HepG2 (cell line): ENCODE results near the gene ALDH18A1. TPM values are rescaled to one million over a fixed set of nuclear protein-coding genes. Genes with fewer than 3 reads are reported as not detected.
A peak's percentile ranks its signal among the peaks of the same experiment; 100 is the strongest.

Experiments used
- ATAC-seq: fragments of 200-7000 bp; cut with Tn5 transposase; 3 replicates; pipeline ENCODE4 v1.9.1; 2020; ENCODE audit warnings: mild to moderate bottlenecking, moderate library complexity
- BruUV-seq: library from RNA; stranded (reverse); fragments of 400-500 nt; replicated peaks from 2 replicates; lab custom pipeline; 2021; lab: Mats Ljungman, UMichigan
- CTCF ChIA-PET: fragments of 300-600 bp; formaldehyde crosslinking; extraction: SDS; loops from one replicate; lab custom pipeline; 2021; ENCODE audit warnings: low total read pairs, inconsistent platforms, low intra/inter-chr PET ratio; lab: Yijun Ruan, JAX
- POLR2A ChIA-PET: fragments of 350-600 bp; sonication (Branson Sonifier 250); formaldehyde crosslinking; loops from one replicate; lab custom pipeline; 2020; ENCODE audit warnings: antibody characterized with exemption, inconsistent platforms; lab: Yijun Ruan, JAX
- DNase-seq: peaks from one replicate; pipeline ENCODE4 v3.0.0-alpha.2; 2015; ENCODE audit warnings: low spot score
- FAIRE-seq: peaks from 3 replicates; lab custom pipeline; 2011; peaks lifted over from hg19 to GRCh38; lab: Jason Lieb, UNC
- H2AFZ ChIP-seq: one replicate; pipeline ENCODE4 v1.6.1; 2011; ENCODE audit warnings: low read length, inconsistent platforms
- H3K27ac ChIP-seq: fragments of 300-600 bp; 3 replicates; pipeline ENCODE4 v1.8.0; 2011; ENCODE audit warnings: mixed run types, mild to moderate bottlenecking, mixed read lengths, low read length, inconsistent platforms; ENCODE audit not compliant: insufficient read depth; ENCODE audit errors: extremely low read length
- H3K27me3 ChIP-seq, 2 experiments: fragments of 200-600 bp in 1 of 2; 2 replicates in 1 of 2; 3 replicates in 1 of 2; pipeline versions ENCODE4 v1.6.0 to v1.8.0; 2011; ENCODE audit warnings: low read length in 2 of 2, mild to moderate bottlenecking in 2 of 2, moderate library complexity in 2 of 2, inconsistent platforms in 1 of 2; ENCODE audit not compliant: insufficient read depth in 2 of 2, control insufficient read depth in 1 of 2
- H3K36me3 ChIP-seq, 2 experiments: fragments of 200-600 bp in 1 of 2; replicated peaks in 1 of 2; 2 replicates in 1 of 2; 3 replicates in 1 of 2; pipeline versions ENCODE4 v1.5.1 to v1.8.0; 2011; ENCODE audit warnings: low read length in 2 of 2, inconsistent platforms in 1 of 2; ENCODE audit not compliant: insufficient read depth in 2 of 2, control insufficient read depth in 1 of 2
- H3K4me1 ChIP-seq: 2 replicates; pipeline ENCODE4 v1.5.1; 2012; ENCODE audit warnings: low read length, inconsistent platforms; ENCODE audit not compliant: insufficient read depth
- H3K4me2 ChIP-seq: 2 replicates; pipeline ENCODE4 v1.6.0; 2011; ENCODE audit warnings: low read depth, low read length, inconsistent platforms
- H3K4me3 ChIP-seq, 3 experiments: fragments of 200-600 bp in 1 of 3; sonication (generic), shearing (Covaris generic) in 1 of 3; replicated peaks in 1 of 3; 2 replicates each; pipeline ENCODE4 v1.5.1; 2011 to 2016; ENCODE audit warnings: low read length in 3 of 3, inconsistent platforms in 2 of 3, low read depth in 2 of 3, mild to moderate bottlenecking in 2 of 3, control low read depth in 1 of 3, mixed read lengths in 1 of 3; ENCODE audit not compliant: insufficient read depth in 1 of 3
- H3K79me2 ChIP-seq: one replicate; pipeline ENCODE4 v1.6.1; 2011; ENCODE audit warnings: low read length, inconsistent platforms; ENCODE audit not compliant: insufficient read depth
- H3K9ac ChIP-seq: 2 replicates; pipeline ENCODE4 v1.6.0; 2011; ENCODE audit warnings: mild to moderate bottlenecking, low read depth, low read length, inconsistent platforms; ENCODE audit not compliant: insufficient read depth
- H3K9me3 ChIP-seq: 2 replicates; pipeline ENCODE4 v1.5.1; 2012; ENCODE audit warnings: mild to moderate bottlenecking, low read length
- H4K20me1 ChIP-seq: 2 replicates; pipeline ENCODE4 v1.6.0; 2011; ENCODE audit warnings: inconsistent platforms, mild to moderate bottlenecking, low read length, moderate library complexity; ENCODE audit not compliant: insufficient read depth
- ARNT2 ChIP-seq: sonication (generic); formaldehyde crosslinking; IDR thresholded peaks from 2 replicates; pipeline ENCODE4 v1.8.0; 2022; ENCODE audit warnings: mild to moderate bottlenecking, low read depth, missing genetic modification reagents, moderate library complexity
- DPF2 ChIP-seq: sonication (generic); formaldehyde crosslinking; IDR thresholded peaks from 2 replicates; pipeline ENCODE4 v1.4.0; 2020; ENCODE audit warnings: mild to moderate bottlenecking, low read depth, missing genetic modification reagents, borderline replicate concordance
- GPN1 ChIP-seq: sonication (generic); formaldehyde crosslinking; IDR thresholded peaks from 2 replicates; pipeline ENCODE4 v1.5.1; 2020; ENCODE audit warnings: missing genetic modification reagents, borderline replicate concordance
- HNF4A ChIP-seq: sonication (generic); formaldehyde crosslinking; IDR thresholded peaks from 2 replicates; pipeline ENCODE4 v1.4.0; 2020; ENCODE audit warnings: missing genetic modification reagents
- HOXA9 ChIP-seq: sonication (generic); formaldehyde crosslinking; IDR thresholded peaks from 2 replicates; pipeline ENCODE4 v1.8.1; 2022; ENCODE audit warnings: missing genetic modification reagents, mild to moderate bottlenecking, moderate library complexity, borderline replicate concordance
- HOXD1 ChIP-seq: sonication (generic); formaldehyde crosslinking; IDR thresholded peaks from 2 replicates; pipeline ENCODE4 v1.5.0; 2020; ENCODE audit warnings: missing genetic modification reagents
- KAT7 ChIP-seq: IDR thresholded peaks from 2 replicates; pipeline ENCODE4 v1.6.1; 2018; ENCODE audit warnings: borderline replicate concordance, missing compliant biosample characterization
- KMT2B ChIP-seq: IDR thresholded peaks from 2 replicates; pipeline ENCODE4 v1.6.1; 2016; ENCODE audit warnings: missing genetic modification reagents, missing compliant biosample characterization
- MTA3 ChIP-seq: sonication (generic); formaldehyde crosslinking; IDR thresholded peaks from 2 replicates; pipeline ENCODE4 v1.4.0; 2020; ENCODE audit warnings: missing genetic modification reagents
- RAD51 ChIP-seq: fragments of 450-650 bp; IDR thresholded peaks from 2 replicates; pipeline ENCODE4 v1.6.1; 2016; ENCODE audit warnings: borderline replicate concordance
- RCOR2 ChIP-seq: IDR thresholded peaks from 2 replicates; pipeline ENCODE4 v1.6.1; 2016; ENCODE audit warnings: missing biosample characterization, missing genetic modification reagents
- RORA ChIP-seq: sonication (generic); formaldehyde crosslinking; IDR thresholded peaks from 2 replicates; pipeline ENCODE4 v1.5.0; 2020; ENCODE audit warnings: mild to moderate bottlenecking, missing genetic modification reagents, moderate library complexity
- SMARCC2 ChIP-seq: fragments of 450-650 bp; IDR thresholded peaks from 2 replicates; pipeline ENCODE4 v1.6.1; 2017; ENCODE audit warnings: antibody characterized with exemption, mild to moderate bottlenecking
- TP53 ChIP-seq: sonication (generic); formaldehyde crosslinking; conservative IDR thresholded peaks from 2 replicates; pipeline ENCODE4 v1.4.0; 2020; ENCODE audit warnings: missing genetic modification reagents
- WIZ ChIP-seq: sonication (generic); formaldehyde crosslinking; IDR thresholded peaks from 2 replicates; pipeline ENCODE4 v1.5.1; 2020; ENCODE audit warnings: mild to moderate bottlenecking, missing genetic modification reagents
- ZFYVE20 ChIP-seq: sonication (generic); formaldehyde crosslinking; IDR thresholded peaks from 2 replicates; pipeline ENCODE4 v1.8.0; 2023; ENCODE audit warnings: low read depth, mild to moderate bottlenecking, moderate library complexity, missing genetic modification reagents, borderline replicate concordance
- ZMAT3 ChIP-seq: sonication (generic); formaldehyde crosslinking; conservative IDR thresholded peaks from 2 replicates; pipeline ENCODE4 v1.7.0; 2021; ENCODE audit warnings: missing genetic modification reagents
- ZNF136 ChIP-seq: sonication (generic); formaldehyde crosslinking; IDR thresholded peaks from 2 replicates; pipeline ENCODE4 v1.8.1; 2022; ENCODE audit warnings: low read depth, mild to moderate bottlenecking, moderate library complexity, missing genetic modification reagents
- ZNF746 ChIP-seq: sonication (generic); formaldehyde crosslinking; IDR thresholded peaks from 2 replicates; pipeline ENCODE4 v1.8.0; 2022; ENCODE audit warnings: mild to moderate bottlenecking, missing genetic modification reagents
- ZNF891 ChIP-seq: sonication (generic); formaldehyde crosslinking; IDR thresholded peaks from 2 replicates; pipeline ENCODE4 v1.5.0; 2020; ENCODE audit warnings: mild to moderate bottlenecking, missing genetic modification reagents
- WGBS: methylation state at CpG from one replicate; pipeline ENCODE4 v1.1.6; 2017; ENCODE audit warnings: low lambda C conversion rate; 5-methylcytosine and 5-hydroxymethylcytosine counted together
- in situ Hi-C: cut with HindIII; loops from 2 replicates; pipeline ENCODE4 v1.10.0; 2017; ENCODE audit warnings: low pct_unique_long_range_greater_than_20kb; ENCODE audit not compliant: extremely low pct_ligation_motif_present
- intact Hi-C: fragments of 100-400 bp; cut with micrococcal nuclease; formaldehyde crosslinking; loops from one replicate; pipeline ENCODE4 v1.10.0; 2022; ENCODE audit not compliant: unreplicated experiment
- polyA plus RNA-seq, 8 experiments: library from polyadenylated mRNA; depleted of rRNA in 3 of 8; stranded (reverse) in 7 of 8; unstranded in 1 of 8; fragments of >200 nt; fragmentation: Illumina TruSeq in 4 of 8; extraction: Trizol in 4 of 8; gene quantifications; 2 replicates each; pipeline versions ENCODE4 v1.2.1 to v1.2.3, GENCODE V29; 2011 to 2016; ENCODE audit warnings: low read depth in 4 of 8, missing spikeins in 1 of 8, mixed read lengths in 1 of 8; ENCODE audit not compliant: insufficient read depth in 1 of 8
- total RNA-seq, 5 experiments: library from RNA; depleted of rRNA; stranded (reverse); fragments of >200 nt; fragmentation: Illumina TruSeq; extraction: Trizol; gene quantifications; 2 replicates each; pipeline ENCODE4 v1.2.3, GENCODE V29; 2016; ENCODE audit warnings: low read depth in 1 of 5
- TF ChIP-seq, protein P1 (sequence below): sonication (generic); formaldehyde crosslinking; IDR thresholded peaks from 2 replicates; pipeline ENCODE4 v1.4.0; 2020; ENCODE audit warnings: missing genetic modification reagents
- TF ChIP-seq, protein P2 (sequence below): sonication (generic); formaldehyde crosslinking; IDR thresholded peaks from 2 replicates; pipeline ENCODE4 v1.4.0; 2020; ENCODE audit warnings: missing genetic modification reagents

The ALDH18A1 gene
- total and polyA plus RNA-seq, 2 of the 13 experiments (the other 11 are each of a cell fraction or from before 2014, with no cell fraction given): 180 to 263 TPM

DNA sequence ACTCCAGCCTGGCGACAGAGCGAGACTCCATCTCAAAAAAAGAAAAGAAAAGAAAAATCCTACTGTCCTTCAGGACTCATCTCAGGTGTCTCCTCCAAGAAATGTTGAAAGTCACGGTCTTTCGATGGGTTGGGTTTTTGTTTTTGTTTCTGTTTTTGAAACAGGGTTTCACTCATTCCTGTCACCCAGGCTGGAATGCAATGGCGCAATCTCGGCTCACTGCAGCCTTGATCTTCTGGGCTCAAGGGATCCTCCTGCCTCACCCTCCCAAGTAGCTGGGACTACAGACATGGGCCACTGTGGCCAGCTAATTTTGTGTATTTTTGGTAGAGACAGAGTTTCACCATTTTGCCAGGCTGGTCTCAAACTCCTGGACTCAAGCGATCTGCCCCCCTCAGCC lies 92.2 kb downstream of the ALDH18A1 start:
- FAIRE-seq: peak; percentile 43
- 40% methylated on average over 7 of the region's 7 CpGs for WGBS
- 0 out of 2 replicates have a peak, but pooled peaks have one; percentile 40 for TF ChIP-seq WIZ (CRISPR knock-in tag)
- peak; percentile 61 for TF ChIP-seq HNF4A (CRISPR knock-in tag)
- no peak for TF ChIP-seq TP53 (CRISPR knock-in tag)
- TF ChIP-seq, protein P1, sequence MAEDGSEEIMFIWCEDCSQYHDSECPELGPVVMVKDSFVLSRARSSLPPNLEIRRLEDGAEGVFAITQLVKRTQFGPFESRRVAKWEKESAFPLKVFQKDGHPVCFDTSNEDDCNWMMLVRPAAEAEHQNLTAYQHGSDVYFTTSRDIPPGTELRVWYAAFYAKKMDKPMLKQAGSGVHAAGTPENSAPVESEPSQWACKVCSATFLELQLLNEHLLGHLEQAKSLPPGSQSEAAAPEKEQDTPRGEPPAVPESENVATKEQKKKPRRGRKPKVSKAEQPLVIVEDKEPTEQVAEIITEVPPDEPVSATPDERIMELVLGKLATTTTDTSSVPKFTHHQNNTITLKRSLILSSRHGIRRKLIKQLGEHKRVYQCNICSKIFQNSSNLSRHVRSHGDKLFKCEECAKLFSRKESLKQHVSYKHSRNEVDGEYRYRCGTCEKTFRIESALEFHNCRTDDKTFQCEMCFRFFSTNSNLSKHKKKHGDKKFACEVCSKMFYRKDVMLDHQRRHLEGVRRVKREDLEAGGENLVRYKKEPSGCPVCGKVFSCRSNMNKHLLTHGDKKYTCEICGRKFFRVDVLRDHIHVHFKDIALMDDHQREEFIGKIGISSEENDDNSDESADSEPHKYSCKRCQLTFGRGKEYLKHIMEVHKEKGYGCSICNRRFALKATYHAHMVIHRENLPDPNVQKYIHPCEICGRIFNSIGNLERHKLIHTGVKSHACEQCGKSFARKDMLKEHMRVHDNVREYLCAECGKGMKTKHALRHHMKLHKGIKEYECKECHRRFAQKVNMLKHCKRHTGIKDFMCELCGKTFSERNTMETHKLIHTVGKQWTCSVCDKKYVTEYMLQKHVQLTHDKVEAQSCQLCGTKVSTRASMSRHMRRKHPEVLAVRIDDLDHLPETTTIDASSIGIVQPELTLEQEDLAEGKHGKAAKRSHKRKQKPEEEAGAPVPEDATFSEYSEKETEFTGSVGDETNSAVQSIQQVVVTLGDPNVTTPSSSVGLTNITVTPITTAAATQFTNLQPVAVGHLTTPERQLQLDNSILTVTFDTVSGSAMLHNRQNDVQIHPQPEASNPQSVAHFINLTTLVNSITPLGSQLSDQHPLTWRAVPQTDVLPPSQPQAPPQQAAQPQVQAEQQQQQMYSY (CRISPR knock-in tag): no peak
- no peak for TF ChIP-seq ZMAT3 (CRISPR knock-in tag)
- TF ChIP-seq DPF2 (CRISPR knock-in tag): 0 out of 2 replicates have a peak, but pooled peaks have one; percentile 21
- TF ChIP-seq ARNT2 (CRISPR knock-in tag): 0 out of 2 replicates have a peak, but pooled peaks have one; percentile 25
- no peak for TF ChIP-seq ZNF891 (CRISPR knock-in tag)
- no peak for TF ChIP-seq RORA (CRISPR knock-in tag)
- no peak for TF ChIP-seq RCOR2 (CRISPR knock-in tag)
- no peak for TF ChIP-seq ZNF136
- TF ChIP-seq SMARCC2: no peak
- TF ChIP-seq KAT7 (CRISPR knock-in tag): peak; percentile 50; the same call in 1 of the 2 replicates
- TF ChIP-seq, protein P2, sequence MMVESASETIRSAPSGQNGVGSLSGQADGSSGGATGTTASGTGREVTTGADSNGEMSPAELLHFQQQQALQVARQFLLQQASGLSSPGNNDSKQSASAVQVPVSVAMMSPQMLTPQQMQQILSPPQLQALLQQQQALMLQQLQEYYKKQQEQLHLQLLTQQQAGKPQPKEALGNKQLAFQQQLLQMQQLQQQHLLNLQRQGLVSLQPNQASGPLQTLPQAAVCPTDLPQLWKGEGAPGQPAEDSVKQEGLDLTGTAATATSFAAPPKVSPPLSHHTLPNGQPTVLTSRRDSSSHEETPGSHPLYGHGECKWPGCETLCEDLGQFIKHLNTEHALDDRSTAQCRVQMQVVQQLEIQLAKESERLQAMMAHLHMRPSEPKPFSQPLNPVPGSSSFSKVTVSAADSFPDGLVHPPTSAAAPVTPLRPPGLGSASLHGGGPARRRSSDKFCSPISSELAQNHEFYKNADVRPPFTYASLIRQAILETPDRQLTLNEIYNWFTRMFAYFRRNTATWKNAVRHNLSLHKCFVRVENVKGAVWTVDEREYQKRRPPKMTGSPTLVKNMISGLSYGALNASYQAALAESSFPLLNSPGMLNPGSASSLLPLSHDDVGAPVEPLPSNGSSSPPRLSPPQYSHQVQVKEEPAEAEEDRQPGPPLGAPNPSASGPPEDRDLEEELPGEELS: peak; percentile 49; the same call in 1 of the 2 replicates
- no peak for TF ChIP-seq ZFYVE20
- TF ChIP-seq RAD51: no peak
- TF ChIP-seq GPN1 (CRISPR knock-in tag): no peak
- no peak for TF ChIP-seq ZNF746 (CRISPR knock-in tag)
- TF ChIP-seq HOXD1 (CRISPR knock-in tag): 0 out of 2 replicates have a peak, but pooled peaks have one; percentile 51
- no peak for TF ChIP-seq HOXA9
- TF ChIP-seq KMT2B (CRISPR knock-in tag): peak; percentile 31; the same call in 1 of the 2 replicates
- no peak for TF ChIP-seq MTA3 (CRISPR knock-in tag)

More for the DNA sequence above, 92.2 kb downstream of the ALDH18A1 start:
- BruUV-seq: no TSS peak
- H3K79me2 ChIP-seq: peaks cover 16% of the 10 kb centered on the region
- DNase-seq (peak; percentile 49), ATAC-seq (no peak)
- H3K9ac ChIP-seq: no peak overlapping the region
- intact Hi-C loops (loop anchor here (5.0 kb wide), 3 partner anchors 38 to 112 kb away; no protein-coding TSS in a partner anchor), in situ Hi-C loops (loop anchor here (25.0 kb wide), 1 partner anchor 127 kb away; no protein-coding TSS in a partner anchor)
- H3K9me3 ChIP-seq: no peaks in the 10 kb centered on the region
- H3K4me3 ChIP-seq: no peak overlapping the region
- POLR2A ChIA-PET: no interaction called here
- peaks cover 61% of the 10 kb centered on the region for H3K4me1 ChIP-seq
- H2AFZ ChIP-seq: no peak overlapping the region
- CTCF ChIA-PET: no interaction called here
- no peak overlapping the region for H3K27ac ChIP-seq
- H3K36me3 ChIP-seq: 0 out of 5 replicates have a peak, but pooled peaks cover 0 to 1% of the 10 kb centered on the region in 2 experiments
- no peaks in the 10 kb centered on the region; the same call in 1 of the 2 replicates for H4K20me1 ChIP-seq
- peak overlapping the region; percentile 62 for H3K4me2 ChIP-seq
- no peaks in the 10 kb centered on the region; a peak in 1 of 5 replicates for H3K27me3 ChIP-seq
